Ovary (tissue), 9 donors: ENCODE data around the gene MYO5C. TPM values are rescaled to one million over a fixed set of nuclear protein-coding genes. Genes with fewer than 3 reads are reported as not detected.

Experiments
- DNase-seq, 5 donors: peaks; one replicate each; pipeline ENCODE4 v3.0.0-alpha.2; 2019 to 2020
- H3K27ac ChIP-seq, 2 donors: fragments of 200-600 bp; one replicate each; pipeline versions ENCODE4 v1.5.1 to v1.8.0; 2019 to 2022
- H3K27me3 ChIP-seq: fragments of 200-600 bp; one replicate; pipeline ENCODE4 v1.8.0; 2022
- H3K36me3 ChIP-seq: fragments of 200-600 bp; sonication (generic); one replicate; pipeline ENCODE4 v1.5.1; 2019
- H3K4me1 ChIP-seq: one replicate; pipeline ENCODE4 v1.8.1; 2013; ENCODE audit warnings: mild to moderate bottlenecking, moderate library complexity; ENCODE audit not compliant: insufficient read depth
- H3K4me3 ChIP-seq: fragments of 200-600 bp; sonication (generic); one replicate; pipeline ENCODE4 v1.5.1; 2017
- H3K9me3 ChIP-seq, 2 donors: fragments of 200-600 bp in 1 of 2; sonication (generic) in 1 of 2; one replicate each; pipeline versions ENCODE4 v1.5.1 to v1.8.1; 2013 to 2019; ENCODE audit warnings: mild to moderate bottlenecking in 1 of 2, moderate library complexity in 1 of 2
- EP300 ChIP-seq: sonication (generic); formaldehyde crosslinking; IDR thresholded peaks from one replicate; pipeline ENCODE4 v1.6.1; 2017; ENCODE audit warnings: antibody characterized with exemption
- POLR2A ChIP-seq: fragments of 450-650 bp; IDR thresholded peaks from one replicate; pipeline ENCODE4 v1.6.1; 2017; ENCODE audit warnings: antibody characterized with exemption, mild to moderate bottlenecking, moderate library complexity
- WGBS, 3 donors: extraction: QIAGEN DNeasy Blood & Tissue Kit in 1 of 3; methylation state at CpG; one replicate each; pipeline versions ENCODE4 v1.1.5 to v1.1.7; 2013 to 2017; 5-methylcytosine and 5-hydroxymethylcytosine counted together
- intact Hi-C, 4 donors: fragments of 100-400 bp; cut with DNase I; formaldehyde crosslinking; loops; one replicate each; pipeline versions ENCODE4 v1.11.0 to v1.15.1; 2022 to 2023
- polyA plus RNA-seq, 2 donors: library from polyadenylated mRNA; stranded (reverse); fragments of 200-250 nt in 1 of 2; fragments of 350-450 nt in 1 of 2; fragmentation: Illumina TruSeq in 1 of 2; extraction: RNeasy Lipid Tissue Mini Kit (QIAGEN cat#74804) in 1 of 2; gene quantifications; one replicate each; pipeline ENCODE4 v1.2.3, GENCODE V29; 2013 to 2014
- total RNA-seq, 7 donors: library from RNA; depleted of rRNA in 2 of 7; stranded (reverse); fragments of >200 nt in 2 of 7; fragmentation: NEBNext Ultra II Directional in 3 of 7; extraction: Animal tissue kit (Norgen Biotek cat#: 25700) in 3 of 7; gene quantifications; one replicate each; pipeline versions ENCODE4 v1.1.0 to v1.2.4, GENCODE V29; 2016 to 2023
- TF ChIP-seq, protein P1 (sequence below), 3 donors: fragments of 450-650 bp in 2 of 3; fragments of 200-600 bp in 1 of 3; IDR thresholded peaks; one replicate each; pipeline versions ENCODE4 v1.5.1 to v1.8.0; 2016 to 2022; ENCODE audit warnings: antibody characterized with exemption in 3 of 3, mild to moderate bottlenecking in 1 of 3
- donor health status: DM: no; HTN: no; CAD: no; lungs with moderate emphysema.
- donor health status: DM: no; HTN: no; CAD: no.
- donor health status: Bipolar disorder and iron deficiency.
- donor health status: DM: yes; HTN: yes; CAD: no.
- donor health status: DM: no; HTN: no; CAD: no.
- donor health status: DM: yes; HTN: yes; CAD: no.

The MYO5C gene
- total and polyA plus RNA-seq, 9 donors: 1.1 to 23.6 (median 7.1) TPM

DNA sequence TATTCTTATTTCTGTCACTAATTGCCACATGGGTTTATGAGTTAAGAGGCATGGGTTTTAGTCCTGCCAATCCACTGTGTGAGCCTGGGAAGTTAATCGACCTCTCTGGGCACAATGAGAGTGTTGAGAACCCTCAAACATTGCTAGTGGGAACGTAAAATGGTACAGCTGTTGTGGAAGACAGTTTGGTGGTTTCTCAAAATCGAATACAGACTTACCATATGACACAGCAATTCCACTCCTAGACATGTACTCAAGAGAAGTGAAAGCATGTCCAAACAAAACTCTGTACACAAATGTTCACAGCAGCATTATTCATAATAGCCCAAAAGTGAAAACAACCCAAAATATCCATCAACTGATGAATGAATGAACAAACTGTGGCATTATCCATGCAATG lies 98.7 kb downstream of the MYO5C start:
- intact Hi-C loops: no loop called here
- TF ChIP-seq, protein P1, sequence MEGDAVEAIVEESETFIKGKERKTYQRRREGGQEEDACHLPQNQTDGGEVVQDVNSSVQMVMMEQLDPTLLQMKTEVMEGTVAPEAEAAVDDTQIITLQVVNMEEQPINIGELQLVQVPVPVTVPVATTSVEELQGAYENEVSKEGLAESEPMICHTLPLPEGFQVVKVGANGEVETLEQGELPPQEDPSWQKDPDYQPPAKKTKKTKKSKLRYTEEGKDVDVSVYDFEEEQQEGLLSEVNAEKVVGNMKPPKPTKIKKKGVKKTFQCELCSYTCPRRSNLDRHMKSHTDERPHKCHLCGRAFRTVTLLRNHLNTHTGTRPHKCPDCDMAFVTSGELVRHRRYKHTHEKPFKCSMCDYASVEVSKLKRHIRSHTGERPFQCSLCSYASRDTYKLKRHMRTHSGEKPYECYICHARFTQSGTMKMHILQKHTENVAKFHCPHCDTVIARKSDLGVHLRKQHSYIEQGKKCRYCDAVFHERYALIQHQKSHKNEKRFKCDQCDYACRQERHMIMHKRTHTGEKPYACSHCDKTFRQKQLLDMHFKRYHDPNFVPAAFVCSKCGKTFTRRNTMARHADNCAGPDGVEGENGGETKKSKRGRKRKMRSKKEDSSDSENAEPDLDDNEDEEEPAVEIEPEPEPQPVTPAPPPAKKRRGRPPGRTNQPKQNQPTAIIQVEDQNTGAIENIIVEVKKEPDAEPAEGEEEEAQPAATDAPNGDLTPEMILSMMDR (IDR thresholded peaks at IDR 0.05): no peak
- TF ChIP-seq POLR2A (no peak), EP300 (no peak)
- H3K4me1 ChIP-seq: no peaks in the 10 kb centered on the region
- DNase-seq: no peak
- H3K27me3 ChIP-seq: no peaks in the 10 kb centered on the region
- WGBS, 3 donors: 77 to 86% (median 78%) methylated on average over 3 of the region's 3 CpGs
- H3K4me3 ChIP-seq: no peak overlapping the region
- no peak overlapping the region for H3K27ac ChIP-seq
- no peaks in the 10 kb centered on the region for H3K9me3 ChIP-seq
- H3K36me3 ChIP-seq: no peaks in the 10 kb centered on the region

DNA sequence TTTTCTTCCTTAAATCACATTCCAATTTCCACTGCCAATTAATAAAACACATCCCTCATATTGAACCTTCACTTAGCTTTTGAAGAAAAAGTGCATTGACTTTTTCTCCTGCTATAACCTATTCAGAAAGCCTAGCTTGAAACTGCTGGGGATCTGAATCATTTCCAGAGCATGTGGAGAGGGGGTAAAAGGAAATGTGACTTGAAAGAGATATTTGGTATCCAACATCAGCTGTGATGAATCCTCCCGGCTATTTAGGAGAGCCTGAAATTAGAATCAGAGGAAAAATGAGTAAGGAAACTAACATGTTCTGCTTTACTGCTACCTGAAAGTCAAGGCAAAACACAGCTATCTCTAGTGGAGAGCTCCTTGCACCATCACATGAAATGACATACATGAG lies 101.8 kb downstream of the MYO5C start:
- 24 to 25% (median 24%) methylated on average over 1 of the region's 1 CpG for WGBS, 3 donors
- Histone ChIP-seq H3K27me3 (no peaks in the 10 kb centered on the region), H3K4me1 (no peaks in the 10 kb centered on the region), H3K36me3 (no peaks in the 10 kb centered on the region), H3K4me3 (no peak overlapping the region), H3K27ac (no peak overlapping the region), H3K9me3 (no peaks in the 10 kb centered on the region)
- TF ChIP-seq EP300: no peak
- TF ChIP-seq, protein P1 (IDR thresholded peaks at IDR 0.05): no peak
- no peak for TF ChIP-seq POLR2A
- intact Hi-C loops: no loop called here
- no peak for DNase-seq

DNA sequence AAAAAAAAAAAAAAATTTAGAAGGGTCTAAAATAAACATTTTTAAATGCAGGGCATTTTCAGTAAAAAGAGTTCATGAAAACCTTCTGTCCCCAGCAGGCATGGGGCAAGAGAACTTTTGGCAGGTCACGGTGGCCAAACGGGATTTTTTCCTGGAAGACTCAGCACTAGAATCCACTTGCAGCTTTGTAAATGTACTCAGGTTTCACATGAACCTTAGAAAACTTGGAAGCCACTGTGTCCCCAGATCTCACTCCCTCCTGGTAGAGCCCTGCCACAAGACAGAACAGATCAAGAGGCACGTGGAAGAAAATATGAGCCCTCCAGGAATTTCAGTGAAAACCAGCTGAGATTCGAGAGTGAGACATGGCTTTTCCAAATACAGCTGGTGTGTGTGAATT lies 102.3 kb downstream of the MYO5C start:
- H3K27ac ChIP-seq: no peak overlapping the region
- 27 to 46% (median 30%) methylated on average over 4 of the region's 4 CpGs for WGBS, 3 donors
- no peaks in the 10 kb centered on the region for H3K36me3 ChIP-seq
- no peak overlapping the region for H3K4me3 ChIP-seq
- H3K4me1 ChIP-seq: no peaks in the 10 kb centered on the region
- TF ChIP-seq EP300 (no peak), POLR2A (no peak)
- TF ChIP-seq, protein P1 (IDR thresholded peaks at IDR 0.05): no peak
- no peaks in the 10 kb centered on the region for H3K27me3 ChIP-seq
- no peak for DNase-seq
- no peaks in the 10 kb centered on the region for H3K9me3 ChIP-seq
- intact Hi-C loops: no loop called here

DNA sequence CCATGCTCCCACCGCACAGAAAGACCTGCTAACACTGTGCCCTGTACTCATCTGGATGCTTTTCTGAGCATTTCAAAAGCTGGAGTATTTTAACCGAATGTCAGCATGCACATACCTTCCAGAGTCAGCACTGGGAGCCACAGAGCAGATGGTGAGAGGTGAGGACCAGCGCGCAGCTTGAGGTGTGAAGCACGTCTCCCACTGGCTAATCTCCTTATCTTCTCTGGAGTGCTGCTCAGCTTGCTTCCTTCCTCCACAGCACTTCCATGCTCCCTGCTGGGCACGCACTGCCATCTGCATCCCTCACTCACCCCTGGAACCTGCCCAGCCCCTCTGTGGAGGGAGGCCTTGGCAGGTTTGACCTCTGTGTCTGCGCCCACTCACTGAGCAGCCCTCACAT lies 104.4 kb downstream of the MYO5C start, which contains the start of gene GNB5:
TSS of gene GNB5 (minus strand) at position 186 of the 400 bp plus-strand sequence. CDS start 6,716 bp downstream, outside the sequence.
- WGBS, 3 donors: 86 to 90% (median 87%) methylated on average over 7 of the region's 7 CpGs

More for the DNA sequence above, 104.4 kb downstream of the MYO5C start, which contains the start of gene GNB5:
- Histone ChIP-seq H3K9me3 (no peaks in the 10 kb centered on the region), H3K36me3 (no peaks in the 10 kb centered on the region), H3K27ac (no peak within 1 kb of the TSS), H3K27me3 (no peaks in the 10 kb centered on the region), H3K4me3 (no peak within 1 kb of the TSS), H3K4me1 (peaks cover 5% of the 10 kb centered on the region)
- DNase-seq: no peak
- intact Hi-C loops: no loop called here
- TF ChIP-seq POLR2A (no peak), EP300 (no peak)
- TF ChIP-seq, protein P1 (IDR thresholded peaks at IDR 0.05): no peak
